PC-9 (cell line): ENCODE measurements around the gene HNRNPM. TPM values are rescaled to one million over a fixed set of nuclear protein-coding genes. Genes with fewer than 3 reads are reported as not detected.

Experiments used
- BruUV-seq: library from RNA; stranded (reverse); fragments of 400-500 nt; replicated peaks from 2 replicates; lab custom pipeline; 2021; lab: Mats Ljungman, UMichigan
- CTCF ChIA-PET: fragments of 300-600 bp; sonication (Branson Sonifier 250); formaldehyde crosslinking; loops from one replicate; lab custom pipeline; 2022; ENCODE audit warnings: antibody characterized with exemption; lab: Charles Lee
- POLR2A ChIA-PET: fragments of 300-600 bp; sonication (Branson Sonifier 250); formaldehyde crosslinking; loops from one replicate; lab custom pipeline; 2022; ENCODE audit warnings: antibody characterized with exemption; ENCODE audit not compliant: unreplicated experiment; lab: Charles Lee
- DNase-seq, 2 experiments: peaks; one replicate each; pipeline versions ENCODE4 v3.0.0 to v3.0.0-alpha.2; 2015 to 2022; ENCODE audit warnings: mixed read lengths in 1 of 2
- H2AFZ ChIP-seq: fragments of 200-600 bp; sonication (generic); 2 replicates; pipeline ENCODE4 v1.8.1; 2017; ENCODE audit warnings: antibody characterized with exemption
- H3F3A ChIP-seq: fragments of 200-600 bp; sonication (generic); 2 replicates; pipeline ENCODE4 v1.8.1; 2017; ENCODE audit warnings: antibody characterized with exemption, mild to moderate bottlenecking, low read depth; ENCODE audit not compliant: insufficient read depth
- H3K27ac ChIP-seq: fragments of 200-600 bp; sonication (generic); 2 replicates; pipeline ENCODE4 v1.6.1; 2016; ENCODE audit warnings: mixed run types
- H3K27me3 ChIP-seq: fragments of 200-600 bp; sonication (generic); 2 replicates; pipeline ENCODE4 v1.6.1; 2016; ENCODE audit warnings: low read depth, mixed run types; ENCODE audit not compliant: insufficient read depth
- H3K36me3 ChIP-seq: fragments of 200-600 bp; sonication (generic); 2 replicates; pipeline ENCODE4 v1.6.1; 2016; ENCODE audit warnings: low read depth, mixed run types
- H3K4me1 ChIP-seq: fragments of 200-600 bp; sonication (generic); replicated peaks from 2 replicates; pipeline ENCODE4 v1.6.1; 2016; ENCODE audit warnings: mixed run types; ENCODE audit not compliant: insufficient read depth
- H3K4me2 ChIP-seq: fragments of 200-600 bp; sonication (generic); 2 replicates; pipeline ENCODE4 v1.6.1; 2017; ENCODE audit warnings: mixed run types
- H3K4me3 ChIP-seq: fragments of 200-600 bp; sonication (generic); 2 replicates; pipeline ENCODE4 v1.6.1; 2016; ENCODE audit warnings: mixed run types
- H3K79me2 ChIP-seq: fragments of 200-600 bp; sonication (generic); 2 replicates; pipeline ENCODE4 v1.6.1; 2017; ENCODE audit warnings: low read depth, mixed run types
- H3K9me2 ChIP-seq: fragments of 200-600 bp; sonication (generic); 2 replicates; pipeline ENCODE4 v1.8.1; 2017; ENCODE audit warnings: mild to moderate bottlenecking; ENCODE audit not compliant: insufficient read depth
- H3K9me3 ChIP-seq: fragments of 200-600 bp; sonication (generic); 2 replicates; pipeline ENCODE4 v1.8.1; 2016; ENCODE audit warnings: low read depth; ENCODE audit not compliant: insufficient read depth
- H4K20me1 ChIP-seq: fragments of 200-600 bp; sonication (generic); 2 replicates; pipeline ENCODE4 v1.8.1; 2017; ENCODE audit not compliant: insufficient read depth
- EZH2 ChIP-seq: fragments of 200-600 bp; sonication (generic); IDR thresholded peaks from 2 replicates; pipeline ENCODE4 v1.8.0; 2017; ENCODE audit warnings: antibody characterized with exemption, low read depth
- intact Hi-C: fragments of 100-400 bp; cut with micrococcal nuclease; formaldehyde crosslinking; loops from one replicate; pipeline ENCODE4 v1.10.0; 2022; ENCODE audit not compliant: unreplicated experiment
- total RNA-seq: library from RNA; stranded (reverse); gene quantifications from 2 replicates; pipeline ENCODE4 v1.2.3, GENCODE V29; 2021
- TF ChIP-seq, protein P1 (sequence below): fragments of 200-600 bp; sonication (generic); conservative IDR thresholded peaks from 2 replicates; pipeline ENCODE4 v1.6.1; 2017; ENCODE audit warnings: mixed run types, antibody characterized with exemption, mild to moderate bottlenecking, moderate library complexity

The HNRNPM gene
- total RNA-seq, 1 experiment from 2014 or later = 239 TPM

DNA sequence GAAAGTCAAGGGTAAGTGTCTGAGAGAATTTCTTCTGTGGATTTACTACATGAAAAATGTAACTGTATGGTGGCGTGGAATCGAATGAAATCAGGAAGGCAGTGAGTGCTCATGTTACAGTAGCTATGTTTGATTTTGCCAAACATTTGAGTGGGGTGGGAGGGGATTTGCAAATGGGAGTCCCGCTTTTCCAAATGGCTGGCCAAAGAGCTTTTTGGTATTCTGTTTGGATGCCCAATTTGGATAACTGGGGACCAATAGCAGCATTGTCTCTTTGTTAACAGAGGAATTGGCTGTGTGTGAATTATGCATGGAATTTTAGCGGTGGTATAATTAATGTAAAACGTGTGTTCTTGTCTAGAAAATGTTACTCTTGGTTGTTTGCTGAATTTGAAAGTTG lies 17.8 kb downstream of the HNRNPM start:
- Histone ChIP-seq H3K79me2 (peaks cover 98% of the 10 kb centered on the region), H4K20me1 (peaks cover 99% of the 10 kb centered on the region), H3K27ac (no peak overlapping the region), H3K4me3 (no peak overlapping the region), H3K9me2 (no peaks in the 10 kb centered on the region), H3K9me3 (no peaks in the 10 kb centered on the region), H3K36me3 (peaks cover 52% of the 10 kb centered on the region), H3K4me2 (no peak overlapping the region), H3F3A (peaks cover 85% of the 10 kb centered on the region), H3K4me1 (peaks cover 34% of the 10 kb centered on the region), H2AFZ (no peak overlapping the region), H3K27me3 (no peaks in the 10 kb centered on the region)
- DNase-seq = no peak
- intact Hi-C loops = no loop called here
- CTCF ChIA-PET = interaction anchor here (0.6 to 1.1 kb wide), 3 partner anchors 16 to 119 kb away, joined by 3 to 10 read pairs (median 4); no protein-coding TSS in a partner anchor
- POLR2A ChIA-PET = no interaction called here
- TF ChIP-seq EZH2 = no peak
- TF ChIP-seq, protein P1, sequence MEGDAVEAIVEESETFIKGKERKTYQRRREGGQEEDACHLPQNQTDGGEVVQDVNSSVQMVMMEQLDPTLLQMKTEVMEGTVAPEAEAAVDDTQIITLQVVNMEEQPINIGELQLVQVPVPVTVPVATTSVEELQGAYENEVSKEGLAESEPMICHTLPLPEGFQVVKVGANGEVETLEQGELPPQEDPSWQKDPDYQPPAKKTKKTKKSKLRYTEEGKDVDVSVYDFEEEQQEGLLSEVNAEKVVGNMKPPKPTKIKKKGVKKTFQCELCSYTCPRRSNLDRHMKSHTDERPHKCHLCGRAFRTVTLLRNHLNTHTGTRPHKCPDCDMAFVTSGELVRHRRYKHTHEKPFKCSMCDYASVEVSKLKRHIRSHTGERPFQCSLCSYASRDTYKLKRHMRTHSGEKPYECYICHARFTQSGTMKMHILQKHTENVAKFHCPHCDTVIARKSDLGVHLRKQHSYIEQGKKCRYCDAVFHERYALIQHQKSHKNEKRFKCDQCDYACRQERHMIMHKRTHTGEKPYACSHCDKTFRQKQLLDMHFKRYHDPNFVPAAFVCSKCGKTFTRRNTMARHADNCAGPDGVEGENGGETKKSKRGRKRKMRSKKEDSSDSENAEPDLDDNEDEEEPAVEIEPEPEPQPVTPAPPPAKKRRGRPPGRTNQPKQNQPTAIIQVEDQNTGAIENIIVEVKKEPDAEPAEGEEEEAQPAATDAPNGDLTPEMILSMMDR = no peak
- BruUV-seq = no TSS peak

DNA sequence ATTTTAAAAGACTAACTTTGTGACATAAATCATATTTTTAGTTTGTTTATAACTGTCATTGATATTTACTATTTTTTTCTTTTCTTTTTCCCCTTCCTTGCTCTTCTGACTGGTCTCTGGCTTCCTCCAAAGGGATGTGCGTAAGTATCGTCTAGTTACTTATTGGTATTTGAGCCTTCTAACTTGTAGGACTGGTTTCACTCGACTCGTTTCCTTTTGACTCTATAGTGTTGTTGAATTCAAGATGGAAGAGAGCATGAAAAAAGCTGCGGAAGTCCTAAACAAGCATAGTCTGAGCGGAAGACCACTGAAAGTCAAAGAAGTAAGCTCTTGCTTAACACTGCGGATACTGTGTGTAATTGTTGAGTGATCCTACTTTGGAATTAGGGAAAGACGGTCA lies 18.6 kb downstream of the HNRNPM start:
- TF ChIP-seq, protein P1 = no peak
- TF ChIP-seq EZH2 = no peak
- H3K4me3 ChIP-seq = no peak overlapping the region
- ChIA-PET CTCF (no interaction called here), POLR2A (no interaction called here)
- no peak for DNase-seq
- no peak overlapping the region for H3K27ac ChIP-seq
- H3K36me3 ChIP-seq = peaks cover 54% of the 10 kb centered on the region
- peaks cover 90% of the 10 kb centered on the region for H3K79me2 ChIP-seq
- peaks cover 81% of the 10 kb centered on the region for H3F3A ChIP-seq
- H3K9me3 ChIP-seq = no peaks in the 10 kb centered on the region
- H2AFZ ChIP-seq = no peak overlapping the region
- no peaks in the 10 kb centered on the region for H3K9me2 ChIP-seq
- BruUV-seq = no TSS peak
- no peak overlapping the region for H3K4me2 ChIP-seq
- H4K20me1 ChIP-seq = peaks cover 99% of the 10 kb centered on the region
- no peaks in the 10 kb centered on the region for H3K27me3 ChIP-seq
- intact Hi-C loops = no loop called here
- H3K4me1 ChIP-seq = peaks cover 26% of the 10 kb centered on the region

DNA sequence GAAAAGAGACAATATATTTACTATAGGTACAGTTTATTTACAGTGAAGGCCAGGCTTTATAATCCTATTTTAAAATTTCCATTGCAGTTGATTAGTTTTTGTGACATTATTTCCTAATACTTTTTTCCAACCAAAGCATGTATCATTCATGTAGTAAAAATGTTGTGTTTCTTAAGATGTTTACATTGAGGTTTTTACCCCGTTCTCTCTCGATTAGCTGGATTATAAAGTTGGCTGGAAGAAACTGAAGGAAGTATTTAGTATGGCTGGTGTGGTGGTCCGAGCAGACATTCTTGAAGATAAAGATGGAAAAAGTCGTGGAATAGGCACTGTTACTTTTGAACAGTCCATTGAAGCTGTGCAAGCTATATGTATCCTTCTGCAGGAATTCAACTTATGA lies 21.2 kb downstream of the HNRNPM start:
- DNase-seq = no peak
- TF ChIP-seq, protein P1 = no peak
- peaks cover 73% of the 10 kb centered on the region for H3K79me2 ChIP-seq
- no peak overlapping the region for H3K4me2 ChIP-seq
- no peaks in the 10 kb centered on the region for H3K9me3 ChIP-seq
- no peaks in the 10 kb centered on the region for H3K9me2 ChIP-seq
- H2AFZ ChIP-seq = no peak overlapping the region
- H3F3A ChIP-seq = peaks cover 61% of the 10 kb centered on the region
- H4K20me1 ChIP-seq = peaks cover 97% of the 10 kb centered on the region
- no peak overlapping the region for H3K4me3 ChIP-seq
- CTCF ChIA-PET = interaction anchor here (0.6 kb wide), 1 partner anchor 156 kb away, joined by 3 read pairs; no protein-coding TSS in a partner anchor
- intact Hi-C loops = no loop called here
- no peaks in the 10 kb centered on the region for H3K4me1 ChIP-seq
- POLR2A ChIA-PET = no interaction called here
- H3K27me3 ChIP-seq = no peaks in the 10 kb centered on the region
- H3K27ac ChIP-seq = no peak overlapping the region
- peaks cover 65% of the 10 kb centered on the region for H3K36me3 ChIP-seq
- no TSS peak for BruUV-seq
